ENCODE measurements around the gene PGAM1. TPM values are rescaled to one million over a fixed set of nuclear protein-coding genes. Genes with fewer than 3 reads are reported as not detected.

The PGAM1 gene
- total RNA-seq, 4 donors from 2014 or later, result 310 to 700 (median 514) TPM

DNA sequence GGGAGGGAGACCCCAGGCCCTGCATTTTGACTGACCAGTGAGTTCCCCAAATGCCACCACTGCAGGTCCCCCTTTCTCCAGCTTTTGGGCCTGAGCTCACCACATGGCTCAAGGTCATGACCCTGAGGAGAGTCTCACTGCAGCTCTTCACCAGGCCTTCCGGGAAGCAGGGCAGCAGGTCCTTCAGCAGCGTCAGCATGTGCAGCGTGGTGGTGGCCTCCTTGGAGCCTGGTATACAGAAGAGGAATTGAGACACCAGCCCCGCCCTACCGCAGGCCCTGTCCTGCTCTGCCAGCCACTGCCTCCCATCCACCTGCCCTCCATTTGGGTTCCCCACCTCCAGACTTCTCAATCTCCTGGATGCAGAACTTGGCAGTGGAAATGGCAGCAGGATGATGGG is 37.8 kb upstream of the PGAM1 start:
- H3K9me3 ChIP-seq, result no peaks in the 10 kb centered on the region
- TF ChIP-seq POLR2A (IDR thresholded peaks at IDR 0.05), result no peak
- TF ChIP-seq, protein P1, sequence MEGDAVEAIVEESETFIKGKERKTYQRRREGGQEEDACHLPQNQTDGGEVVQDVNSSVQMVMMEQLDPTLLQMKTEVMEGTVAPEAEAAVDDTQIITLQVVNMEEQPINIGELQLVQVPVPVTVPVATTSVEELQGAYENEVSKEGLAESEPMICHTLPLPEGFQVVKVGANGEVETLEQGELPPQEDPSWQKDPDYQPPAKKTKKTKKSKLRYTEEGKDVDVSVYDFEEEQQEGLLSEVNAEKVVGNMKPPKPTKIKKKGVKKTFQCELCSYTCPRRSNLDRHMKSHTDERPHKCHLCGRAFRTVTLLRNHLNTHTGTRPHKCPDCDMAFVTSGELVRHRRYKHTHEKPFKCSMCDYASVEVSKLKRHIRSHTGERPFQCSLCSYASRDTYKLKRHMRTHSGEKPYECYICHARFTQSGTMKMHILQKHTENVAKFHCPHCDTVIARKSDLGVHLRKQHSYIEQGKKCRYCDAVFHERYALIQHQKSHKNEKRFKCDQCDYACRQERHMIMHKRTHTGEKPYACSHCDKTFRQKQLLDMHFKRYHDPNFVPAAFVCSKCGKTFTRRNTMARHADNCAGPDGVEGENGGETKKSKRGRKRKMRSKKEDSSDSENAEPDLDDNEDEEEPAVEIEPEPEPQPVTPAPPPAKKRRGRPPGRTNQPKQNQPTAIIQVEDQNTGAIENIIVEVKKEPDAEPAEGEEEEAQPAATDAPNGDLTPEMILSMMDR (IDR thresholded peaks at IDR 0.05), result no peak
- 100% methylated on average over 3 of the region's 5 CpGs; no CpG with 5 or more reads in 1 of the 2 donors for WGBS, 2 donors
- no peak overlapping the region for H3K4me3 ChIP-seq
- H3K27ac ChIP-seq, result no peak overlapping the region
- no peaks in the 10 kb centered on the region for H3K27me3 ChIP-seq
- no peak for DNase-seq
- H3K36me3 ChIP-seq, result peaks cover 4 to 100% (median 7%) of the 10 kb centered on the region in 3 donors
- peaks cover 0 to 9% (median 0%) of the 10 kb centered on the region in 3 donors for H3K4me1 ChIP-seq
- intact Hi-C loops (cut with DNase I), result no loop called here

DNA sequence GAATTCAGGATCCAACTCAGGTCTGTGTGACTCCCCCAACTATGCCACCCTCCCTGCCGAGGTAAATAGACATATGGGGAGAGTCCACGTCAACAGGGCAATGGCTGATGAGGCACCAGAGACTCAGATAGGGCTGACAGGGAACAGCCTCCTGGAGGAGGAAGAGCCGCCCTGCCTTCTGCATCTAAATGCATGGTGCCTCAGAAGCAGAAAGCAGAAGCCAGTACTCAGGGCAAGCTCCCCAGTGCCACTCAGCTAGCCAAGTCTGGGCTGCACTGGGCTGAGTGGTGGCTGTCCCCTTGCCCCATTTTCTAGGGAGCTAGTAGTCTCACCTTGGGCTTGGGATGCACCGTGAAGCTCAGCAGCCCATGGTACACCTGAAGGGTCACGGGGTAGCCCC is 35.9 kb upstream of the PGAM1 start:
- no peak for DNase-seq
- intact Hi-C loops (cut with DNase I), result no loop called here
- WGBS, 2 donors, result 100% methylated on average over 2 of the region's 5 CpGs
- Histone ChIP-seq H3K9me3 (no peaks in the 10 kb centered on the region), H3K4me3 (no peak overlapping the region), H3K27ac (no peak overlapping the region), H3K27me3 (no peaks in the 10 kb centered on the region), H3K4me1 (no peaks in the 10 kb centered on the region), H3K36me3 (peaks cover 4 to 100% (median 7%) of the 10 kb centered on the region in 3 donors)
- no peak for TF ChIP-seq POLR2A (IDR thresholded peaks at IDR 0.05)
- TF ChIP-seq, protein P1 (IDR thresholded peaks at IDR 0.05), result no peak

DNA sequence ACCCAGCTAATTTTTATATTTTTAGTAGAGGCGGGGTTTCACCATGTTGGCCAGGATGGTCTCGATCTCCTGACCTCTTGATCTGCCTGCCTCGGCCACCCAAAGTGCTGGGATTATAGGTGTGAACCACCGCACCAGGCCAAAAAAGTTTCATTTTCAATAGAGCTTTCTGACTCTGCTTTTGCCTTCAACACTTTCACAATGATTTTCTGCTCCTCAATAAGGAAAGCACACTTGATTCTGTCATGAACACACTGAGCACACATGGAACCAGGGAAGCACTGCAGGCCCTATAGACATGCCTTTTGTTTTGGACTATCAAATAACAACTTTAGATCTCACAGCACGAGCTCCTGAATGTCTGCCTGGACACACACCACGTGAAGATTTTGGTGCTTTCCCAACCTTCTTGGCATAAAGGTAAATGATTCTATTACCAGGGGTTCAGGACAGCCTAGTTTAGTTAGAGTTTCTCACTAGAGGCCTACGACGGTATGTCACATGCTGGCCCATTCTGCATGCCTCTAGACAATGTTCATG is 32.9 kb upstream of the PGAM1 start:
- 87 to 90% methylated on average over 5 to 8 of the region's 8 CpGs for WGBS, 2 donors
- no peak overlapping the region for H3K27ac ChIP-seq
- no peak overlapping the region for H3K4me3 ChIP-seq
- no peaks in the 10 kb centered on the region for H3K4me1 ChIP-seq
- peaks cover 4 to 97% (median 12%) of the 10 kb centered on the region in 3 donors for H3K36me3 ChIP-seq
- no peaks in the 10 kb centered on the region for H3K9me3 ChIP-seq
- intact Hi-C loops (cut with DNase I), result no loop called here
- TF ChIP-seq, protein P1 (IDR thresholded peaks at IDR 0.05), result no peak
- TF ChIP-seq POLR2A (IDR thresholded peaks at IDR 0.05), result no peak
- DNase-seq, result no peak
- no peaks in the 10 kb centered on the region for H3K27me3 ChIP-seq

DNA sequence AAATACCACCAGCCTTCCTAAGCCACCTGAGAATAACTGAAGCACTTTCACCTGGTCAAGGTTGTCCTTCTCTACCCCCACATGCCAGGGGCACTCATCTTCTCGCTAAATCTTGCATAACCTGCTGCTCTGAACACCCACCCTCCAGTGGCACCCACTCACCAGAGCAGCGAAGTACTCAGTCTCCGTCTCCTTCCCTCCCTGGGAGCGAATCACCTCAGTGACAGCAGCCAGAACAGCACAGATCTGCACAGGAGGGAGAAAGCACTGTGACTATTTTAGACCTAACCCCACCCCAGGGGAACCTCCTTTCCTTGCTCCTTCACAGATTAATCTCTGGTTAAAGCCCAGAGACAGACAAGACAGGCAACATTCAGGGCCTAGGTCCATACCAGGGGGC is 29.9 kb upstream of the PGAM1 start:
- 88 to 94% methylated on average over 3 to 4 of the region's 4 CpGs for WGBS, 2 donors

DNA sequence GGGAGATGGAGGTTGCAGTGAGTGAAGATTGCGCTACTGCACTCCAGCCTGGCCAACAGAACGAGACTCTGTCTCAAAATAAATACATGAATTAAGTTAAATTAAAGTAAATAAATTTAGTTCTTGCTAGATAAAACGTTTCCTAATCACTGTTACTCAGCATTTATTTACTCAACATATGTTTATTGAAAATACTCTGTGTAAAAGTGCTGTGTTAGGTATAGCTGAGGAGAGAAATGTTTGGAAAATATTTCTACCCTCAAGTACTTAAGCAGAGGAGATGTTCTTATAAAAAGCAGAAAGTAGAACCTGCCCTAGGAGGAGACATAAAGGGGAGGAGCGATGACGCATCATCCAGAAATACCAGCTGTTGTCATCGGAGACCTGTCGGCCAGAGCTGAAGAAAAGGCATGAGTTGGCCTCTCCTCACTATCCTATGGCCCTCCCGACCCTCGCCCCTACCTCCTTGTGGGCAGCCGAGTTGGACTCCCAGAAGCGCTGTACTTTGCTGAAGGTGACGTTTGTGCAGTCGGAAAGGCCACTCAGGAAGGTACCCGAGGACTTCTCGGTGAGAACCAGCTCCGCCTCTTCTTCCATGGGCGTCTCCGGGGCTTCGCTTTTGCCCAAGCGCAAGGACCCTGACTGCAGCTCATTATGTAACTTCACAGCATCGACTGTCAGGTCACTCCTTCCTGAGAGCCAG is 26.0 kb upstream of the PGAM1 start:
- no peak for DNase-seq
- H3K4me3 ChIP-seq, result peak overlapping the region; percentile 67 to 87 (median 80)
- intact Hi-C loops (cut with DNase I), result no loop called here
- no peaks in the 10 kb centered on the region for H3K27me3 ChIP-seq
- H3K27ac ChIP-seq, result peak overlapping the region; percentile 83 to 89 (median 86)
- no peaks in the 10 kb centered on the region for H3K9me3 ChIP-seq
- TF ChIP-seq, protein P1 (IDR thresholded peaks at IDR 0.05), result no peak
- TF ChIP-seq POLR2A (IDR thresholded peaks at IDR 0.05), result peak in 1 of 4 donors; percentile 40
- H3K4me1 ChIP-seq, result peaks cover 3 to 20% (median 12%) of the 10 kb centered on the region in 3 donors
- 27 to 32% methylated on average over 14 to 20 of the region's 21 CpGs for WGBS, 2 donors
- peaks cover 0 to 38% (median 8%) of the 10 kb centered on the region in 3 donors for H3K36me3 ChIP-seq

More for the DNA sequence above, 29.9 kb upstream of the PGAM1 start:
- Histone ChIP-seq H3K36me3 (peaks cover 0 to 77% (median 8%) of the 10 kb centered on the region in 3 donors), H3K4me1 (peaks cover 3 to 14% (median 12%) of the 10 kb centered on the region in 3 donors), H3K27ac (no peak overlapping the region), H3K9me3 (no peaks in the 10 kb centered on the region), H3K4me3 (no peak overlapping the region), H3K27me3 (no peaks in the 10 kb centered on the region)
- no peak for DNase-seq
- intact Hi-C loops (cut with DNase I), result no loop called here
- no peak for TF ChIP-seq POLR2A (IDR thresholded peaks at IDR 0.05)
- TF ChIP-seq, protein P1 (IDR thresholded peaks at IDR 0.05), result no peak
